Stimulated activated CD4-positive, alpha-beta T cell treated with anti-CD3 and anti-CD28 coated beads, TNF-alpha, amount 100 ng/mL, for 24 hours (primary cell): ENCODE results near the gene SHCBP1.

Source experiments
- DNase-seq, 3 experiments: peaks; one replicate each; pipeline ENCODE4 v3.0.0-alpha.2; 2020; ENCODE audit warnings: low read depth in 3 of 3

Gene SHCBP1

DNA sequence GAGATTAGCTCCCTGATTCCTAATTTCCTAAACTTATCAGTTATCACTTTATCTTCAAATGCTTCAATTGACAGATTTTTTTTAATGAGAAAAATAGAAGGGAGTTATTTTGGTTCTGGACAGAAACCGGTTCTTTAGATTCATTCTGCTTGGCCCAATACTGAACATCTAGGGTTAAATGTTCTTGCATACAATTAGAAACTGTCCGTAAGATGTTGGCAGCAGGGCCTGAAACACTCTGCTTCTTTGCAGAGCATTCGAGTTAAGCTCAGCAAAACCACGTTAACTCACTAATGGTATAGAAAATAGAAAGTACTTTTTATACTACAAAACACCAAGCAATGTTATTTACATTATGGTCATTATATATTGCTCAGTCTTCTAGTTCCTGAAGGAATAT, 7.2 kb downstream of the SHCBP1 start:
- DNase-seq: no peak

DNA sequence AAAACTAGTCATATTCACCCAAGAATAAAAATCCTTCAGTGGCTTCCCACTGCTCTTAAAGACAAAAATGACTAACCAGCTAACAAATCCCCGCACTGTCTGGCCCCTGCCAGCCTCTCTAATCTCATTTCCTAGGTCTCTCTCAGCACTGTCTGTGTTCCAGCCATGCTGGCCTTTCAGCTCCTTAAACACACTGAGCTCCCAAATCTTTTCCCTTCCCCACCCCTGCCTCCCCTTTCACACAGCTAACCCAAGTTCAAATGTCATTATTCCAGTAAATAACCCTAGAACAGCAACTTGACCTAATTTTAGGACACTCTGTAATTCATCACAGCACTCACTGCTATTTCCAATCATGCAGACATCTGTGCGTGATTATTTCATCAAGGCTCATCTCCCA, 7.8 kb downstream of the SHCBP1 start:
- DNase-seq: no peak

DNA sequence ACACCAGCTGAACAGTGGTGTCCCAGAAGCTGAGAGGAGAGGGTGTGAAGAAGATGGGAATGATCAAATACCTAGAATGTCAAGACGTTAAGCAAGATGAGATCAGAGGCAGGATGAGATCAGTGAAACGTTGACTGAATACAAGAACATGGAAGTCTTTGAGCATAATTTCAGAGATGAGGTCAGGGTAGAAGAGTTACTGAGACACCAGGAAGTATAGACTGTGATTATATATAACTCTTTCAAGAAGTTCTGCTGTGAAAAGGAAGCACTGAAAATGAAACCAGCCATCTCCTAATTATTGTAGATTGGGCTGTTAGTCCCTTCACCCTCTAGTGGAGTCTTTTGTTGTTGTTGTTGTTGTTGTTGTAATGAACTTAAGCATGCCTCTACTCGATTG, 9.1 kb downstream of the SHCBP1 start:
- no peak for DNase-seq

DNA sequence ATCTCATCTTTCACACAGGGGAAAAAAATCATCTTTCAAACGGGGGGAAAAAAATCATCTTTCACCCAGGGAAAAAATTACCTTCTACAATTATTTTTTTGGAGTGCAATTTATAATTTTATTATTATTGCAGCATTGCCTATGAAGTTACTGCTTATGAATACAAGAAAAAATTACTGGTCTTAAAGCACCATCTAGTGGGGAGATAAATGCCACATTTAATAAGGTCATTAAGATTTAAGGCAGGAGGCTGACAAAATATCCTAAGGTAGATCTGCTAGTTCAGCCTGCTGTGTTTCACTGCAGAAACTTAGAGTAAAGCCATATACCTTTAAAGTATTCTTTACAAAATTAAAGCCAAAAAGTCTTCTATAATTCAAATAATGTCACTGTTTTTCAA, 13.7 kb downstream of the SHCBP1 start:
- no peak for DNase-seq

DNA sequence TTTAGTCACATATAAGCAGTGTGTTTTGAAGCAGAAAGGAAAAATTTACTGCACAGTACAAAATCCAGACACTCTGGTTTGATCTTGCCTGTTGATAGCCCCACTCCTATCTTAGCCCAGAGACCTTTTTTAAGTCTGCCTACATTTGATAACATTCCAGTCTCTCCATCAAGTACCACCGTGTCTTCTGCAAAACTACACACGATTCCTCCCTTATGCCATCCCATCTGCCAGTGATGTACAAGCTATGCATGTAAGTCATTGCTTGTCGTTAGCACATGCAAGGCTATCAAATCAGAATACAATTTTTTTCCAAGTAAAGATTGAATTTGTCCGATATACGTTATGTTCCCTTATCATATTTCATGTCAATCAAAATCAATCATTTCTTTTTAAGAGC, 14.9 kb downstream of the SHCBP1 start:
- DNase-seq: no peak

DNA sequence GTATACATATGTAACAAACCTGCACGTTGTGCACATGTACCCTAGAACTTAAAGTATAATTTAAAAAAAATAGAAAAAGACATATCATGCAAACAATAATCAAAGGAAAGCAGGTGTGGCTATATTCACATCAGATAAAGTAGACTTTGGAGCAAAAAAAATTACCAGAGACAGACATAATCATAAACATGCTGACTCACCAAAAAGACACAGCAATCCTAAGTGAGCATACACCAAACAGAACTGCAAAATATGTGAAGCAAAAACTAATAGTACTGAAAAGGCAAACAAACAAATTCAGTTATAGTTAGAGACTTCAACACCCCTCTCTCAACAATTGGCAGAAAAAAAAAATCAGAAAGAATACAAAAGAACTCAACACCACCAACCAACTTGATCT, 29.9 kb downstream of the SHCBP1 start:
- DNase-seq: no peak

DNA sequence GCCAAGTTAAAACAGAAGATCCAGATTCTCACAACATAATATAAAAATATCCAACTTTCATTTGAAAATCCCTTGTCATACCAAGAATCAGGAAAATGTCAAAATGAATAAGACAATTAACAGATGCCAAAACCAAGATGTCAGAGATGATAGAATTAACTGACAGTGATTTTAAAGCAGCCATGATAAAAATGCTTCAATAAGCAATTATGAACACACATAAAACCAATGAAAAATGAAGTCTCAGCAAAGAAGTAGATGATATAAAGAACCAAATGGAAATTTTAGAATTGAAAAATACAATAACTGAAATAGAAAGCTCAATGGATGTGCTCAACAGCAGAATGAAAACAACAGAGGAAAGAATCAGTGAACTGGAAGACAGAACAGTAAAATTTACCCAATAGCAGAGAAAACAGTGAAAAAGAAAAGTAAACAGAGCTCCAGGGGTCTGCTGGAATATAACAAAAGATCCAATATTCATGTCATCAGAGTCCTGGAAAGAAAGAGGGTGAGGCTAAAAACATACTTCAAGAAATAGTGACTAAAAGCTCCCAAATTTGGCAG, 35.1 kb downstream of the SHCBP1 start:
- DNase-seq: no peak

DNA sequence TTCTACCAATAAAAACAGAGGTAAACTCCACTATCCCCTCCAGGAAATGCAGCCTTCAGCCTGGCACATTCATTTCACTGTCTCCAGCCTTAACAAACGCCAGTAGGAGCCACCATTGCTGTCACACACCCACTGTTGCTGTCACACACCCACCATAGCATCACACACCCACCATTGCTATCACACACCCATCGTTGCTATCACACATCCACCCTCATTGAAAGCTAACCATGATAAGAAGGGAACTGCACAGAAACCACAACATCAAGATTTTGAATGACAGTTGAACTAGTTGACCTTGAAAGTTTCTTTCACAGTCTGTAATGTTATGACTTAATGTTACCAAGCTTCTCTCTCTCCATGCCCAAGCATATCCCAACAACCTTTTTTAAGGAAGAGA, 38.1 kb downstream of the SHCBP1 start:
- no peak for DNase-seq

DNA sequence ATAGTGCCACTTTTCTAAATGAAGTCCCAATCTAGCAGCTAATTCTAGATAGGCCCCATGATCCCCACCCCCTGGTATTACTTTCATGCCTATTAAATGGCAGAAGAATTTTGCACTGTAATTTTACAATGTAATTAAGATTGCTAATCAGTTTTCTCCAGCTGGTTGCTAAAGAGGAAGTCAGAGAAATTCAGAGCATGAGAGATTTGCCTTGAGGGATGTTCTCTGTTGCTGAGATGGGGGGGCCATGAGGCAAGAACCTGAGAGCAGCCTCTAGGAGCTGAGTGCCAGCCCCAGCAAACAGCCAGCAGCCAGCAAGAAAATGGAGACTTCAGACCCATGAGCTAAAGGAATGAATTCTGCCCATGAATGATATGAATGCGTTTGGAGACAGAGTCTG, 38.9 kb downstream of the SHCBP1 start:
- DNase-seq: no peak

DNA sequence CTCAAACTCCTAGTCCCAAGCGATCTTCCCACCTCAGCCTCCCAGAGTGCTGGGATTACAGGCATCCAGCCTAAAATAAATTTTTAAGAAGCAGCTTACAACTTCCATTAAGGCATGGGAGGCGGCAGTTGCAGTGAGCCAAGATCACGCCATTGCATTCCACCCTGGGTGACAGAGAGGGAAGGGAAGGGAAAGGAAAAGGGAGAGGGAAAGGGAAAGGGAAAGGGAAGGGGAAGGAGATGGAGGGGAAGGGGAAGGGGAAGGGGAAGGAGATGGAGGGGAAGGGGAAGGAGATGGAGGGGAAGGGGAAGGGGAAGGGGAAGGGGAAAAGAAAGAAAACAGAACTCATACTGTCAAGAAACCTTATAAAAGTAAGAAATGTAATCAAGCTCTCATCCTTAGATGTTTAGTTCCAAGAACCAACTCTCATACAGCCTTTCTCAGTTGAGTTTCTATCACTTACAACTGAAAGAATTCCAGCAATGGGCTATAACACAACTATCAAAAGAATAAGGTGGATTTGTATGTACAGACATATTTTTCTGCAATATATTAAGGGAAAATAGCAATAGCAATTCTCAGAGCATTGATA, 43.1 kb downstream of the SHCBP1 start:
- no peak for DNase-seq

DNA sequence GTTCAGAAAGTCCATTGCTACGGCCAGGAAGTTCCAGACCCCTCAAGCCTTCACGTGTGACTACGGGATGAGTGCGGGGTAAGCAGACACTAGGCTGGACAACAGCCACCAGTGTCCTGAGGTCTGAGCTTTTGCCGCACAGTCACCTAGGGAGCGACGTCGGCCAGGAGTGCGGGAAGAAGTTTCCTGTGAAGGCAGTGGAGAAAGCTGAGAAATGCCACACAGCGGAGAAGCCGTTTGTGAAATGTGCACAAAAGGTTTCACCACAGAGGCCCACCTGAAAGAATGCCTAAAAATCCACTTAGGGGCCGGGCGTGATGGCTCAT, 47.4 kb downstream of the SHCBP1 start:
- DNase-seq: no peak

DNA sequence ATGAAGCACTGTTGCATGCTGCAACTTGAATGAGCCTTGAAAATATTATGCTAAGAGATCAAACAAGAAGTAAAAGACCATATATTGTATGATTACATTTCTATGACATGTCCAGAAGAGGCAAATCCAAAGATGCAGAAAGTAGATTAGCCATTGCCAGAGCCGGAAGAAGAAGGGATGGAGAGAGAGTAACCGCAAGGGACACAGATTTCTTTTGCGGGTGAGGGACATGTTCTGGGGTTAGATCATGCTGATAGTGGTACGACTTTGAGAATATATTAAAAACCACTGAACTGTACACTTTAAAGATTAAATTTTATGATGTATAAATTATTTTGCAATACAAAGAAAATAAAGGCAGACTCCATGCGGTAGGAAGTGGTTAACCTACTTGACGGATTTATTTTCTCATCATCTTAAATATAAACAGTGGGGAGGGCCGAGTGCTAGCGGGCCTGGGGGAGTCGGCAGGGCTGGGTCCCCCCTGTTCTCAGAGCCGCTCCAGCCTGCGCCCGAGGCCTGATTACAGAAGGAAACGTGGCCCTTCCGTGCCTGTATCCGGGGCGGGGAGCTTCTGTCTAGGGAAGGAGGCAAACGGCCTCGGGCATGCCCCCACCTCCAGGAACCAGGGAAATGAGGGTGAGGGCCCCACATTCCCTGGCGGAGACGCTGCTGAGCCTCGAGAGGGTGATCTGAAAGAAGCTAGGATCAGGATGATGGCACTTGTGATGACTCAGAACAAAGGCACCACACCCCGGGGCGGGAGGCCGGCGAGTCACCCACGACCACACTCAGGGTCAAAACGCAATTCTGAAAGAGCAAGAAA, 48.0 kb downstream of the SHCBP1 start:
- no peak for DNase-seq

DNA sequence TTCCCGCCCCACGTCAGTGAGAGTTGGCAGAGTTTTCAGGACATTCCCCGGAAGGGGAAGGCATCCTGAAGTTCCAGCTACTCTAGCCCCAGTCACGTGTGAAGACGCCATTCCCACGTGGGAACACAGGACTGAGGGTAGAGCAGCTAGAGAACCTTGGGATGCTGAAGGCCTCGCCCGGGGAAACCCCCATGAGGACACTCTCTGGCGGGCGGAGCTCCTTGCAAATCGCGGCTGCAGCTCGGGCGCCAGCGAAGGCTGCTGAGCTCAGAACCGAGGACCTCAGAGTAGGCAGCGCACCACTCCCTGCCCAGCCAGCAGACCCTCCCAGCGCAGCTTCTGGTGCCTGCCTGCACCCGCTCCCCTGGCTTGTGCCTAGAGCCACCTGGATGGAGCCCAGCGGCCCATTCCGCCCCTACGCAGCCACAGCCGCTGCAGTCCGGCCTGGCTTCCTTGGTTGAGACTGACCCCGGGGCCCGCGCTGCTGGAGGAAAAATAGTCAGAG, 51.9 kb downstream of the SHCBP1 start:
- DNase-seq: no peak

DNA sequence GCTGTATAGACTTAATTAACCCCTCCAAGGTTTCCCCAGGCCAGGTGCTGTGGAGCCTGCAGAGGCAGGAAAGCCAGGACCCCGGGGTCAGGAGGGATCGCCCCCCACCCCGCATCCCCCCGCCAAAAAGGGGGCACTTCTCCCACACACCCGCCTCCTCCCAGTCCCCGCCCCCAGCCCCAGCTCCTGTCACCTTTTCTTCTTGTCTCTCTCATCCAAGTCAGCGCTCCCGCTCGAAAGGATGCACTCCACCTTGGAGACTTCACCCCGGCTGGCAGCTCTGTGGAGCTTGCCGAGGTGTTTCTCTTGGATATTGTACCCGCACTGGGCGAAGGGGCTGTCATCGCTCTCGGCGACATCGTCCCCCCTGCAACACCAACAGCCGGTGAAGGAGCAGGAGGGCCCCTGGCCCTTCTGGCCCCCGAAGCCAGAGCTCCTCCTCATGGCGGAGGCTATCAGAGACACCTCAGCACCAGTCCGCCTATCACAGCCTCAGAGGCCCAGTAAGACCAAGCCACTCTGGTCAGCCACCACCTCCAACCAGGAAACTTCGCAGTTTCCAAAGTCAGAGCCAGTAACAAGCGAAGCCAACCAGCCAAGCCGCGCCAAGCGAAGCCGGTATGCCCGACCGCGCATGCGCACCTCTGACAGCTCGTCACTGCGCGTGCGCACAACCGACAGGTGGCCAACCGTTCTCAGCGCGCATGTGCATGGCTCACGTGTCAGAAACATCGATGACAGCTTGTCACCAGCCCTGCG, 52.5 kb downstream of the SHCBP1 start:
- DNase-seq: no peak

DNA sequence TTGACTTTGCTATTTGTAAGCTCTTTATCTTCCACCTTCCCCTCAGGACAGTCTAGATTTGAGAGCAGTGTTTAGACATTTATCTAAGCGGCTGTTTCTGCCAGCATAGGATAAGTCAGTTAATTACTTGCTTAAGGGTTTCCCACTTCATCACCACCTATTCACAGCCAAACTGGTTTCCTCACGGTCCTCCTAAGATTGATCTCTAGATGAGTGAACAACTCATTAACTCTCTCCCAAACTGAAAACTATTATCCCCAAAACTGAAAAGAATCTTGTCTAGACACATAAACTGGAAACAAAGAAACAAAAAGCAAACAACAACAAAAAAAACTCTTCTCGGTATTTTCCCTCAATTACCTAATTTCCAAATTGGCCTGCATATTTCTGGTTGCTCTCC, 58.2 kb downstream of the SHCBP1 start:
- DNase-seq: no peak

DNA sequence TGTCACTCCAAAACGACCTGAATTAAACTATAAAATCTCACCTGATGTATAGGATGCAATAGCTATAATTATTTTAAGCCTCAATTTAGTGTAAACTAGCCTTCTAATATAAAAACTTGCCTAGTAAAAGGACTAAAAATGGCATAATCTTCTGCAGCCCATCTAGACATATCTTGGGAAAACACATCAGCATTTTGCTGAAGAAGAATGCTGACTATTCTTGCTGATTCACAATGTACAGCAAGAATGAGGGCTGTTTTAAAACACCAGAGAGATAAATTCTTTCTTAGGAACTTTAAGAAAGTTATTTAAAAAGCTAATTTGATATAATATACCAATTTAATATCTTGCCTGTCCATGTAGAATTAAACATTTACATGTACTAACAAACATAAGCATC, 63.2 kb downstream of the SHCBP1 start:
- DNase-seq: no peak

DNA sequence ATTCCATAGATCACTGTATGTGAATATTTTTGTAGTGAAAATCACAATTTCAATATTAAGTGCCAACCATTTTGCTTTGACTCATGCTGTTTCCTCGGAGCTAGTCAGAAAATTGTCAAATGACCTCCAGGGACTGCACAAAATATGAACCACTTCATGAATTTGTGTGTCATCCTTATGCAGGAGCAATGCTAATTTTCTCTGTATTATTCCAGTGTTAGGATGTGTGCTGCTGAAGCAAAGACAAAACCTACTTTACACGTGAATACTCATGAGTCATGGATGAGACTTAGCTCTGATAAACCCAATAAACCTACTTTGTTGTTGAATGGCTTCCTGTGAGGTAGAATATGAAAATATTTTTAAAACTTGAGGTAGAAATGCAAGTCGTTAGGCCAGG, 65.2 kb downstream of the SHCBP1 start:
- no peak for DNase-seq

DNA sequence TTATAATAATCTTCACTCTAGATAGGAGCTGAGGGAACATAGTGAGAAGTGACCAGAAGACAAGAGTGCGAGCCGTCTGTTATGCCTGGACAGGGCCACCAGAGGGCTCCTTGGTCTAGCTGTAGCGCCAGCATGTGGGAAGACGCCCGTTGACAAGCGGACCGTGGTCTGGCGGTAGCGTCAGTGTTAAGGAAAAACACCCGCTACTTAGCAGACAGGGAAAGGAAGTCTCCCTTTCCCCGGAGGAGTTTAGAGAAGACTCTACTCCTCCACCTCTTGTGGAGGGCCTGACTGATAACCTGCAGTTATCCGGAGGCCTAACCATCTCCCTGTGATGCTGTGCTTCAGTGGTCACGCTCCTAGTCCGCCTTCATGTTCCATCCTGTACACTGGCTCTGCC, 66.7 kb downstream of the SHCBP1 start:
- peak; percentile 11 to 62 (median 13) for DNase-seq

DNA sequence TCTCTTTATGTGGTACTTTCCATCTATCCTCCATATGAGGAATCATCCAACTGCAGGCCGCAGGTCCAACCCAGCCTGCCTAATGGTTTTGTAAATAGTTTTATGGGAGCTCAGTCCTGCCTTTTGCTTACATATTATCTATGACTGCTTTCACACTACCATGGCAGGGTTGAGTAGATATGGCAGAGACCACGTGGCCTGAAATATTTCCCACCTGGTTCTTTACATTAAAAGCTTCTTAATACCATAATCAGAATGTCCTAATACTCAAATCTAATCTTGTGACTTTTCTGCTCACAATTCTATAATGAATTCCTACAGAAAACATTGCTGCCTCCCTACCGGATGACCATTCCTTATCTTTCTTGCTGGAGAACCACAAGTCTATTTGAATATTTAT, 71.7 kb downstream of the SHCBP1 start:
- DNase-seq: no peak
